PFSK-1 (cell line): Measurements from ENCODE around the gene ZNF718.

ENCODE experiments used
- REST ChIP-seq, 2 experiments: IDR thresholded peaks; 2 replicates each; pipeline versions ENCODE4 v1.6.1 to v1.8.0; 2011 to 2012; ENCODE audit warnings: low read depth in 2 of 2, low read length in 2 of 2, control low read depth in 1 of 2, inconsistent platforms in 1 of 2, mild to moderate bottlenecking in 1 of 2, moderate library complexity in 1 of 2; ENCODE audit not compliant: insufficient read depth in 1 of 2
- SIN3A ChIP-seq: IDR thresholded peaks from 2 replicates; pipeline ENCODE4 v1.6.1; 2012; ENCODE audit warnings: mild to moderate bottlenecking, low read length, moderate library complexity, borderline replicate concordance; ENCODE audit not compliant: insufficient read depth

GRCh38 chr4:107444-108429 is 16.6 kb upstream of the ZNF718 start:
- no peak for TF ChIP-seq REST (IDR thresholded peaks at IDR 0.05; ENCODE audit: insufficient read depth in 1 of 2, low read depth in 2 of 2, low read length in 2 of 2)
- no peak for TF ChIP-seq SIN3A
